Mesenteric fat pad (tissue), 1 donor: Measurements from ENCODE around the gene RASGRP2. TPM values are rescaled to one million over a fixed set of nuclear protein-coding genes. Genes with fewer than 3 reads are reported as not detected.
"Not testable (repeated sequence)": the region's sequence is repeated elsewhere in the genome, so short reads cannot be mapped to it uniquely, and the experiment has no call there.

ENCODE experiments used
- DNase-seq: peaks from one replicate; pipeline ENCODE4 v3.0.0-alpha.2; 2020; ENCODE audit warnings: low spot score
- total RNA-seq: library from RNA; stranded (reverse); fragmentation: NEBNext Ultra II Directional; extraction: Animal tissue kit (Norgen Biotek cat#: 25700); gene quantifications from one replicate; pipeline ENCODE4 v1.2.1, GENCODE V29; 2021
- donor health status: DM: yes; HTN: yes; CAD: no.

The RASGRP2 gene
- total RNA-seq, 1 donor from 2014 or later = 22.0 TPM

GRCh38 chr11:64720640-64721358 lies 23.1 kb downstream of the RASGRP2 start:
- DNase-seq = no peak

- no peak for DNase-seq
Observed at GRCh38 chr11:64720167-64720566, 23.8 kb downstream of the RASGRP2 start.

- no peak for DNase-seq
Observed at GRCh38 chr11:64719406-64719805, 24.5 kb downstream of the RASGRP2 start.

GRCh38 chr11:64718780-64719124 lies 25.2 kb downstream of the RASGRP2 start:
- DNase-seq = no peak

GRCh38 chr11:64718084-64718779 lies 25.7 kb downstream of the RASGRP2 start:
- no peak for DNase-seq

DNA sequence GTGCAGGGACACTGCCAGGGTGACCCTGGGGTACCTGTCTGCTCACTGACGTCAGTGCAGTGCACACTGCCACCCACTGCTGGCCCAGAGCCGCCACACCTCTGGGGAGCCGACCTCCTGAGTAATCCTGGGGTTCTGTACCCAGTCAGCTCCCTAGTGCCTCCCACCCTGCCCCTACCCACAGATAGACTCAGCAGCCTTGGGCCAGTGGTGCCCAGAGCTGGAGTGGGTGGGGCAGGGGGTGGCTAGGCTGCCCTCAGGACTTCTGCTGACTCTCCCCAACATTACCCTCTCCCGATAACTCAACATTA lies 26.7 kb downstream of the RASGRP2 start:
- DNase-seq = no peak

DNA sequence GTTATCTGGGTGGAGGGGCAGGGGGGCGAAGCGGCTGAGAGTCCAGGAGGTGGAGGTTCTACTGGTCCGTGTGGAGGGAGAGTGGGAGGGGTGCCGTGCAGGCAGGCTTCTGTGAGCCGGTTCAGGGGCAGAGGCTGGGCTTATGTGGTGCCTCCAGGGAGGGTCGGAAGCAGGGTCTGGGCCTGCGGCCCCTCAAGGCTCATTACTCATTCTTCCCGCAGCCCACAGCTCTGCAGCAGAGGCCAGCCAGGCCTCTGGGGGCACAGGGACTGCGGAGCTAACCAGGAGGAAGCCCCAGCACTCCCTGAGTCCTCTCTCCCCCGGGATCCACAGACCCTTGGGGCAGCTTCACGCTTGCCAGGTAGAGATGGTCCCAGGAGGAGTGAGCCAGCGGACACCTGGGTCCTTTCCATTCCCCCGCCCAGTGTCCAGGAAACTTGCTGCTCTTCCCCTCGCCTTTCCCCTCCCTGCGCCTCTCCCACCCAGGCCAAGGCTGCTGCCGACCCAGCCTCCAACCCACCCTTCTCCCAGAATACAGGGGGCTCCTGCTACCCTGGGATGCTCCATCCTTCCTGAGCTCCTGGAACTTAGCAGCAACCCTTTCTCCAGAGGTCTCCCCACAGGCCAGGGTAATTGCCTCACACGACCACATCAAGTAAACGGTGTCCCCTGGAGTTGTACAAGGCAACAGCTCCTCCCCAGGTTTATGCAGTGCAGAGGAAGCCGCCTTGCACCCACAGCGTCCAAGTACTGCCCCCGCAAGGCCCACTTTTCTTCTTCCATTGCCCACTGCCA lies 27.3 kb downstream of the RASGRP2 start:
- DNase-seq = no peak

DNA sequence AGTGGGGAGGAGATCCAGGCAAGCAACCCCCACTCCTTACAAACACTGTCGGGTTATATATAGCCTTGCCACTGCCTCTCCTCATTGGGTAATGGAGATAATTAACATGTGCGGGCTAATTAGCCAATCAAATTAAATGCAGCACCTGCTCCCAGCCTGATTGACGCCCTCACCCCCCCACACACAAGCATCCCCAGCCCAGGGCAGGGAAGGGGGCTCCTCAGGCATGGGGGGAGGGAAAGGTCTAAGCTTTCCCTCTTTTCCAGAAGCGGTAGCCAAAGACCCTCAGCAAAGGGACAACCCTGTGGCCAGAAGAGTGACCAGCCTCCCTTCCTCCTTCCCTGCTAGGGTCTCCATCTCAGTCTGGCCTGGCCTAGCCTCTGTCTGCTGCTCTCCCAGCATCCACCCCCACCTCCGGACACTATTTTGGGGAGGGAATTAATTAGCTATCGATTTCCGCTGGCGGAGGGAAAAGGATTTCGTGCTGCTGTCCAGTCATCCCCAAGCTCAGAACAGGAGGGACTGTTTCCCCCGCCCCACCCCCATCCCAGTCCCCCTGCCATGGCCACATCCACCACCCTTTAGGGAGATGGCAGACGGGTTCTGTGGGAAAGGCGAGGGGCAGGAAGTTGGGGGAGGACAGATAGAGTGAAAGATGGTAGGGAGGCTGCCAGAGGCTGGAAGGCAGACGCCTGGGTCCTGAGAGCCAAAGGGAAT lies 28.0 kb downstream of the RASGRP2 start:
- DNase-seq = no peak

DNA sequence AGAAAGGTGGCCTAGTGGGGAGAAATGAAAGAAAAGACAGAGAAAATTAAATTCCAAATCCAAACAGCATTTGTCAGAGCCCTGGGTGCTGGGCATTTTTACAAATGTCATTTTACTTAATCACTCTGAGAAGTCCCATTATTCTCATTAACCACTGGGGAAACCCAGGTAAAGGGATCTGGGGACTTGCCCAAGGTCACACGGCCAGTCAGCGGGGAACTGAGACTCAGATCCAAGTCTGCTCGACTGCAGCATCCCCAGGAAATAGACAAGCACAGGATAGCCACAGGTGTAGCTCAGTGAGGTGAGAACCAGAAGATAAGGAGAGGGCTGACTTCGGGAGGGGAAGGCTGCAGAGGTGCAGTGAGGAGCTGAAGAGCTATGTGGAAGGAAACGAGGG lies 28.8 kb downstream of the RASGRP2 start:
- no peak for DNase-seq

DNA sequence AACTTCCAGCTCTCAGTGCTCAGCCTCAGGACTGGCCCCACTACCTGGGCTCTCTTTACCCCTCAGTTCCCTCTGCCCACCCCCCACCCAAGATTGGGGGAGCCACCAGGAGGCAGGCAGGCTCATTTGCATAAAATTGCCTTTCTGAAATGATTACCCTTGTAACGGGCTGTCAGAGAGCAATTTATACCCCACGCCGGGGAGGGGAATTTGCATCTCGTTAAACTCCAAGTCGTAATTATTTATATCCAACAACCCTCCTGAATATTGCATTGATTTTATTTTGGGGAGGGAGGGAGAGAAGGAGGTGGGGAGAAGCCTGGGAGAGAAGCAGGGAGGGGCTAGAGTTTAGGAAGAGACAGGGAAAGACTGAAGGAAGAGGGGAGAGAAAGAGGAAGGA lies 29.3 kb downstream of the RASGRP2 start:
- DNase-seq = no peak

DNA sequence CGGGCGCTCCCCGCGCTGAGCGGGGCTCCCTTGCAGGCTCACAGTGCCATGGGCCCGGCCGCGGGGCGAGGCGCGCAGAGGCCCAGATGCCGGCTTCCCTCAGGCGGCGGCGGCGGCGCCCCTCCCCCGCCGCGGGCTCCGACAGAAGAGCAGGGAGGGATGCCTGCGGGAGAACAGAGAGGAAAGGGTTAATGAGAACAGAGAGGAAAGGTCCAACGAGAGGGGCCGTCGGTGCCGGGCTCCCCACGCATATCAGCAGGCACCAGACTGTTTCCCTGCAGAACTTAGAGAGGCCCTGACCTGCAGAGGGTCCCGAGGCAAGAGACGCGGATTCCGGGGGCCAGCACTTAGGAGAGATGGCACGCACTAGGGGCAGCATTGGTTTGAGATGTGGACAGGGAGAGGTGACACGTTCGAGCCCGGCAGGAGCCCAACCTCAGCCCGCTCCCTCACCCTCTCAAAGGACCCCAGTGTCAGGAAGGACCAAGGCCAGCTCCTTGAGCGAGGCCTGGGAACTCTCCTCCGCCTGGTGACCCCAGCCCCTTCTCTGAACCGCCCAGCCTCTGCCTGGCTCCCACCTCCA lies 30.1 kb downstream of the RASGRP2 start:
- no peak for DNase-seq

DNA sequence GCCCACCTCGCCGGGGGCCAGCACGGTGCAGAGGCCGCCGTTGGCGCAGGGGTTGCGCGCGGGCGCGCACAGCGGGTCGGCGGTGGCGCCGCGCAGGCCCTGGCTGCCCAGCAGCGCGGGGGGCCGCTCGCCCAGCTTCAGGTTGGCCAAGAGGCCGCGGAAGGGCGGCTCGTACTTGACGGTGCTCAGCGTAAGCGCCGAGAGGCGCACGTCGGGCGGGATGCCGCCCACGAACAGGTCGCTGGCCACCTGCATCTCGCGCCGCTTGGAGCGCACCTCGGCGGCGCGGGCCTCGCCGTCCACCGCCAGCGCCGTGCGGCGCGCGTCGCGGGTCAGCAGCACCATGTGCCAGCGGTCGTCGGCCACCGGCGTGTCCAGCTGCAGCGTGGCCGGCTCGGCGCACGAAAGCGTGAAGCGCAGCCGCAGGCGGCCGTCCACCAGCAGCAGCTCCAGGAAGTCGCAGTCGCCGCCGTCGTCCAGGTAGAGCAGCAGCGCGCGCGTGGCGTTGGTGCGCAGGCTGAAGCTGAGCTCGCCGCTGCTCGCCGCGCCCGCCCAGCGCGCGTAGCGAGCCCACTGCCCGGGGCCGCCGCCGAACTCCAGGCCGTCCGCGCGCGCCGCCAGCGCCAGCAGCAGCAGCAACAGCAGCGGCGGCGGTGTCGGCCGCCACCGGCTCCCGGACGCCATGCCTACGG lies 30.8 kb downstream of the RASGRP2 start:
- no peak for DNase-seq

DNA sequence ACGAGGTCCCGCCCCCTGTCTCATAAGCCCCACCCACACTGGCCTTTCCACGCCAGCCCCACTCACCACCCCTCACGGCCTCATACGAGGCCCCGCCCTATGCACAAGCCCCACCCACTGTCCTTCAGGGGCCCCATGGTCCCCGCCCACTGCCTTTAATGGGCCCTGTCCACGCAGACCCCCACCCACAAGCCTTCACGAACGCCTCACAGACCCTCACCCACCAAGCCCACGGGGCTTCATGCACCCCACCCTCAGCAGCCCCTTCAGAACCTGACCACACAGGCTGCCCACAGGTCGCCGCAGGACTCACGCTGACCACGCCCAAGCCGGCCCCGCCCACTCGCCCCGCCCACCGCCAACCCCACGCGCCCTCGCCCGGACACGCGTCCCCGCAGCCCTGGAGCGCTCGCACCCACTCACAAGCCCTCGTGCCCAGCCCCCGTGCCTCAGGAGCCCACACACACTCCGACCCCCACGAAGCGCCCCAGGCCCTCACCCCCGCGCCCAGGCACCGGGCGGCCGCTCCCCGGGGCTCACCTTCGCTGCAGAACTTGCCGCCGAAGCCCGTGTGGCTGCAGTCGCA lies 31.4 kb downstream of the RASGRP2 start:
- DNase-seq = no peak

DNA sequence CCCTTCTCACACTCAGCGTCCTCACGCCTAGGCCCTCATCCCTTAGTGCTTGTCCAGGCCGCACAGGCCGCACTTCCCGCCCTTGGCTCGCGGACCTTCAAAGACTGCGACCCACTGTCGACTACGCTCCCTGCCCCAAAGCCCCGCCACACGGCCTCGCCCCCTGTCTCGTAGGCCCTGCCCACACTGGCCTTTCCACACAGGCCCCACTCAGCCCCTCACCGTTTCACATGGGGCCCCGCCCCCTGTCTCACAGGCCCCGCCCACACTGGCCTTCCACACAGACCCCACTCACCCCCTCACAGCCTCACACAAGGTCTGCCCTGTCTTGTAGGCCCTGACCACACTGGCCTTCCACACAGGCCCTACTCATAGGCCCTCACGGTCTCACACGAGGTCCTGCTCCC lies 32.0 kb downstream of the RASGRP2 start:
- no peak for DNase-seq

GRCh38 chr11:64711138-64711955 lies 32.6 kb downstream of the RASGRP2 start:
- no peak for DNase-seq

- no peak for DNase-seq
Observed at GRCh38 chr11:64710418-64711137, 33.4 kb downstream of the RASGRP2 start.

GRCh38 chr11:64705501-64705900 lies 38.4 kb downstream of the RASGRP2 start:
- no peak for DNase-seq

DNA sequence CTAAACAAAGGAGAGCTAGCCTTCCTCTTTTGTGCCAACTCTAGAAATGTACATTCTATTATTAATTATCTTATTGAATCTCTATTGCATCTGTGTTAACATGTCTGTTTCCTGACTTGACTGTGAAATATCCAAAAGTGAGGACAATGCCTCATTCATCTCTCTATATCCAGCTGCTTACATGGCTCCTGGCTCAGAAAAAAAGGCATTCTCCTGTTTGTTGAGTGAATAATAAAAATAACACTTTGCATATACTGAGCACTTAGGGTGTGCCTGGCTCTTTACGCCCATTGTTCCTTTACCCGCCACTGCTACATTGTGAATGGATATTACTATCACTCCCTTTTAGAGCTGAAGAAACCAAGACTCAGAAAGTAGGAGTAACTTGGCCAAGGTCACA lies 40.9 kb downstream of the RASGRP2 start:
- no peak for DNase-seq

GRCh38 chr11:64701956-64702355 lies 42.0 kb downstream of the RASGRP2 start:
- DNase-seq = not testable (repeated sequence)
